Cerebellar cortex (tissue), 1 donor: Measurements from ENCODE around the gene JDP2.
"Not testable (repeated sequence)": the region's sequence is repeated elsewhere in the genome, so short reads cannot be mapped to it uniquely, and the experiment has no call there.

Experiments used
- DNase-seq: peaks from one replicate; pipeline ENCODE4 v3.0.0-alpha.2; 2015; ENCODE audit warnings: low spot score

Gene JDP2

DNA sequence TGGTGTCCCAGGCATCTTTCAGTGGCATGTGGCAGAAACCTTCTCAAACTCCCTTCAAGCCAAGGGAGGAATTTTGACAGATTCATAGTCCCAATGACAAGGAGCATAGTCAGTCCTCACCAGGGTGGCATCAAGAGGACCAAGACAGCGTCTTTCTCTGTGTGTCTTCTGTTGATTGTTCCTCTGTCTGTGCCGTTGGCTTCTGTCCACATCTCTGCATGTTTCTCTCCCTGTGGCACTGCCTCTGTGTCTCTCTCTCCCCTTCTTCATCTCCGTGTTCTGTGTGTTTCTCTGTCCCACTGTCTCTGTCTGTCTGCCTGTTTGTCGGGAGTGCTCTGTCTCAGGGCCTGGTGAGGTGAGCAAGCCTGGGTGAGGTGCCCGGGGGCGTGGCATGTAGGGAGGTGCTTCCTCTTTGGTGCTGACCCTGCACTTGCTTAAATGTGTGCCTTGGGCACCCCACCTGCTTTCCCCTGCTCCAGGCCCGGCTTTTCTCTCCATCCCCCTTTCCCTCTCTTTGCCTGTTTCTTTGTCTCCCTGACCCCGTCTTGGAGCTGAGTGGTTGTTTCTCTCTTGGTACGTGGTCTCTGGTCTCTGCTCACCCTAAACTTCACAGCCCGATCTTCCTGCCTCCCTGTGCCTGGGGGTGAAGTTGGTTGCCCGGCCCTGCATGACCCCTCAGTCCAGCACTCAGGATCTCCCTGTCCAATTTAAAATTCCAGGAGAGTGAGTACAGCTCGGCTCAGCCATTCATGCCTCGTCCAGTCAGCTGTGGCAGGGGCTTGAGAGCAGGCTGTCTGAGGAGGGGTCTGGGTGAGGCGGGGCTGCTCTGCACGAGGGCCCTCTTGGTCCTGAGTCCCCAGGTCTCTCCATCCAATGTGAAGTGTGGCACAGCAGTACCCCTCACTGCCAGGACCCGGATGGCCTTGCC is 28.5 kb downstream of the JDP2 start:
- no peak for DNase-seq

DNA sequence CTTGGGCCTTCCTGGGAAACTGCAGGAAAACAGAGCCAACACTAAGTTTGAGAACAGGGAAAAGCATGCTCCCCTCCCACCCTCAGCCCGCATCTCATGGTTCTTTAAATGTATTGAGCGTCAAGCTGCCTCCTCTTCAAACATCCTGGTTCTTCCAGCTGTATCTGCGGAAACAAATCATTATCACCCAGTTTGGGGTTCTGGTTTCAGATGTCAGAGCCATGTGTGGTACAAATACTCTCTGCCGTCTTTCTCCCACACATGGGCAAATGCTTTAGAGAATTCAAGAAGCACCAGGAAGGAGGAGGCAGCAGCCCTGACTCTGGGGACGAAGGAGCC is 29.1 kb downstream of the JDP2 start:
- DNase-seq: no peak

GRCh38 chr14:75457648-75458165 is 29.9 kb downstream of the JDP2 start:
- no peak for DNase-seq

DNA sequence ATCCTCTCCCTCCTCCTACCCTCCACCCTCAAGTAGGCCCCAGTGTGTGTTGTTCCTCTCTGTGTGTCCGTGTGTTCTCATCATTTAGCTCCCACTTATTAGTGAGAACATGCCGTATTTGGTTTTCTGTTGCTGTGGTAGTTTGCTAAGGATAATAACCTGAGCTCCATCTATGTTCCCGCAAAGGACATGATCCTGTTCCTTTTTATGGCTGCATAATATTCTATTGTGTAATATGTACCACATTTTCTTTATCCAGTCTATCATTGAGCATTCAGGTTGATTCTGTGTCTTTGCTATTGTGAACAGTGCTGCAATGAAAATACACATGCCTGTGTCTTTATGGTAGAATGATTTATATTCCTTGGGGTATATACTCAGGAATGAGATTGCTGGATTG is 30.5 kb downstream of the JDP2 start:
- no peak for DNase-seq

GRCh38 chr14:75459099-75459741 is 31.4 kb downstream of the JDP2 start:
- no peak for DNase-seq

DNA sequence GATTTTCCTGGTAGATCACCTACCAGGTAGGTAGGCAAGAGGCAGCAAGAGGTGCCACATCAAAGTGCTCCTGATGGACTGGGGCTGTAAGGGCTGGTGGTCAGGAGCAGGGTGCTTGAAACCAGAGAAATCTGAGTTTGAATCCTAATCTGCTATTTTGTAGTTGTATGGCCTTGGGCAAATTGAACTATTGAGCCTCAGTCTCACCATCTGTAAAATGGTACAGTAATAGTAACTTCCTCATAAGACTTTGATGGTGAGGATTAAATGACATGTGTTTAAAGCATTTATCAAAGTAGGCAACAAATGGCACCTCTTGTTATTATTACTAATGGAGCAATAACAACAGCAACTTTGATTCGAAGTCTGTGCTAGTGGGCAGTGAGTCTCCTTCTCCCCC is 32.0 kb downstream of the JDP2 start:
- DNase-seq: no peak

- no peak for DNase-seq
These were observed 32.6 kb downstream of the JDP2 start for GRCh38 chr14:75460394-75460793.

DNA sequence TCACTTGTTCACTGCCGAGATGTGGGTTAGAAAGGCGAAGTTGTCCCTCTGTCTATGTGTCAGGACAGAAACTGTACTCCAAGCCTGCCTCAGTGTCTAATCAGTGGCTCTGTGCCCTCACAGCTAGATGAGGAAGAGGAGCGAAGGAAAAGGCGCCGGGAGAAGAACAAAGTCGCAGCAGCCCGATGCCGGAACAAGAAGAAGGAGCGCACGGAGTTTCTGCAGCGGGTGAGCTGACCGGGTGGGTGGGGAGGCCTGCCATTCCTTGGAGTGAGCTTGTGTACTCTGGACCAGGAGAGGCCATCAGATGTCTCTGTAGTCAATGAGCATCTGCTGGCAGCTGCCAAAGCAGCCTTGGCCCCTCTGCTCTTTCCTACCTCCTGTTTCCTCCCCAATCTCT is 33.5 kb downstream of the JDP2 start:
- DNase-seq: no peak

DNA sequence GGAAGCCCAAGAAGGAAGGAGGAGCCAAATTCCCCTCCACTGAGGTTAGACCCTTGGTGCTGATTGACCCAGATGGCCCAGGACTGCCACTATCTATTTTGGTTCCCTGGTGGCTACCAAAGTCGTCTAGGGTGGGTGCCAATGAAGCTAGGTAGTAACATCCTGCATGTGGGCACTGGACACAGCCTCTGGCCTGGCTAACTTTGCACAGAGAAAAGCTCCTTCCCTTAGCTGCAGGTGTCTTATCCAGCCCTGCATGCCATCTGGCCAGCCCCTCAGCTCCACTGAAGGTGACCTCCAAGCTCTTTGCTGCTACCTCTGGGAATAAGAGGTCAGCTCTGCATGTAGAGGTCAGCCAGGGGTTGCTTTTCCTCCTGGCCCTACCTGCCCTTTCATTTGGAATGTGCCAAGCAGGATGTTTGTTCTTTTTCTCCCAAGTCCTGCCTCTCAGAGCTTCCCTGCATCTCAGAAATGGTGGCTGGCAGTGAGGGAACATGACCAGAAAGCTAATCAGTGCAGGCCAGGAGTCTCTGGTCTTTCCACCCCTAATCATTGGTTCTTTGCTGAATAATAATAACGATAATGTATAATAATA is 34.0 kb downstream of the JDP2 start:
- no peak for DNase-seq

GRCh38 chr14:75464626-75465025 is 36.8 kb downstream of the JDP2 start:
- no peak for DNase-seq

- no peak for DNase-seq
These were observed 39.9 kb downstream of the JDP2 start for GRCh38 chr14:75467763-75468162.

DNA sequence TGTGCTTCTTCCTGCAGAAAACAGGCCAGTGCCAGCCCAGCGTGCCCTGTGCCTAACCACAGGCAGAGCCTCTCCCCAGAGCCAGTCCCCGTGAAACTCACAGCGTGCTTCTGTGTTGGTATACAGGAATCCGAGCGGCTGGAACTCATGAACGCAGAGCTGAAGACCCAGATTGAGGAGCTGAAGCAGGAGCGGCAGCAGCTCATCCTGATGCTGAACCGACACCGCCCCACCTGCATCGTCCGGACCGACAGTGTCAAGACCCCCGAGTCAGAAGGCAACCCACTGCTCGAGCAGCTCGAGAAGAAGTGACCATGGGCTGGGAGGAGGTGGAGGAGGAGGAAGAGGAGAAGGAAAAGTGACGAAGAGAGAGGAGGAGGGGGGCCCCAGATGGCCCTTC is 41.3 kb downstream of the JDP2 start:
- DNase-seq: no peak

DNA sequence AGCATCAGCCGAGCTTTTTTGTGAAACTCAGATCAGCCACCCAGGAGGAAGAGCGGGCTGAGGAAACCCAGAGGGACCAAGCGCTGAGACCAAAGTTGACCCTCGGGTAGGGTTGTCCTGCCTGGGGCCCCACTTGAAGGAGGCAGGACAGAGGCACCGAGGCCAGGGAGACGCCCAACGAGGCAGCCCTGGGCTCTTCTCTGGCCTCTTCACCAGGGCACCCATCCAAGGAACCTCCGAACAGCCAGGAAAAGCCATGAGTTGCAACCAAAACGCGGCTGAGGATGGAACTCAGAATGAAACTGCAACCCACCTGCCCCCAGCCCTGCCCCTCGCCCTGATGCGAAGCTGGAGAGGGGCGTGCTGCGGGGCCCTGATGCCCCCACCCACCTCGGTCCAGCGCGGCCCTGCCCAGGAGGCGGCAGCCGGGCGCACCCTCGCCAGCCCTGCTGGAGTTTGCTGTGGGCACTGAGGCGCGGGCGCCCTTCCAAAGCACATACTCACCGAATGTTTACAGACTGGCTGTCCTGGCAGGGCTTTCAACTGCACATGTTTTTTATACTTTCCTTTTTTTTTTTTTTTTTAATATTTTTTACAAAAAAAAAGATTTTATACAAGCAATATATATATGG is 41.9 kb downstream of the JDP2 start:
- DNase-seq: peak; percentile 42

GRCh38 chr14:75470238-75470797 is 42.5 kb downstream of the JDP2 start:
- no peak for DNase-seq

GRCh38 chr14:75471059-75471458 is 43.2 kb downstream of the JDP2 start:
- DNase-seq: peak; percentile 39

DNA sequence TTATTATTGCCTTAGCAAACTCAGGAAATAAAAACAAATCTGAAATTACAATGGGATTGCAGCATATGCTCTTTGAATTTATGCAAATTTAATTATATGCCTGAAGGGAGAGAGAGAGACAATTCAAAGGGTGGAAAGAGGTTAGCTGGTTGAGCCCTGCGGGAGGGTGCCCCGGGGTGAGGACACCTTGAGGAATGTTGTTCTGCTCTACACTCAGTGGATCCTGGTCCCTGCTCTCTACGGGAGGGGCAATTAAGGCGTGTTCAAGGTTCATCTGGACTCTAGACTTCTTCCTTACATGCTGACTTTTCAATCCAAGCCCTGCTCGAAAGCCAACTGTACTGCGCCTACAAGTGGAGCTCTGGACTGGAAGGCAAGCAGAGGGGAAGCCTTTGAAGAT is 46.3 kb downstream of the JDP2 start:
- DNase-seq: not testable (repeated sequence)

DNA sequence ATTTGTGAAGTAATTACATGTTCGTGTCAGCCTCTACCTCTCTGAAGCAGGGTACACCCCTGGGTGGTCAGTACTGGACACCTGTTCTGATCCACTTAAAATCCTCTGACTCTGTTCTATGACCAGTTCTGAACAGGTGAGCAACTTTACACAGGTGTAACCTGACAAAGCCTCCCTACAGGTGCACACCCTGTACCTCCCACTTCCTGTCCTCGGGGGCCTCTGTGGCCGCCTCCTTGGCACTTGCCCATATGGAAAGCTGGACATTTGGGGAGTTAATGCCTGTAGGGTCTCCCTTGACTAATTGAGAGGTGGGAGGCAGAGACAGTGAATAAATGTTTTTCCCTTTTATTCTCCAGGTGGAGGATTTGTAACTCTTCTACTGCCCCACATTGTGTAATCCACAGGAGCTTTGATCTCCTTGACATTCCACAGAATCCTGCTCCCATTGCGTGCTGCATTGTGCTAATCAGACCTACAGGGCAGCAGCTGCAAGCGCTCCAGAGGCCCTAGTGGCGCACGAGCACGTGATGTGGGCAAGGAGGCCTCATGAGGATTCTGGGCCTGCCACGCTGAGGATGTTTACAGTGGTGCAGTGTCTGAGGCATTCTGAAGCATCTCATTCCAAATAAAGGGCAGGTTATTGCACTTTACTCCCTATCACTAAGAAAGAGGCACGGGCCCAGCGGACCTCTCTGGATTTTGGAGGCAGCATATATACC is 48.6 kb downstream of the JDP2 start:
- DNase-seq: no peak

GRCh38 chr14:75477881-75478280 is 50.1 kb downstream of the JDP2 start:
- no peak for DNase-seq

- no peak for DNase-seq
These were observed 52.2 kb downstream of the JDP2 start for GRCh38 chr14:75479770-75480600.

- DNase-seq: no peak
These were observed 54.5 kb downstream of the JDP2 start for GRCh38 chr14:75482366-75482765.
